Adrenal gland (tissue), 5 donors: ENCODE results near the gene PRR15.

Experiments
- POLR2A ChIP-seq, 2 donors: fragments of 450-650 bp; IDR thresholded peaks; one replicate each; pipeline ENCODE4 v1.6.1; 2017; ENCODE audit warnings: antibody characterized with exemption in 2 of 2, mild to moderate bottlenecking in 2 of 2, moderate library complexity in 1 of 2
- TF ChIP-seq, protein P1 (sequence below), 6 experiments: fragments of 450-650 bp in 4 of 6; fragments of 200-600 bp in 2 of 6; sonication (generic) in 1 of 6; IDR thresholded peaks; 1 replicate in 5 of 6; 2 replicates in 1 of 6; pipeline versions ENCODE4 v1.5.1 to v1.8.0; 2016 to 2021; ENCODE audit warnings: antibody characterized with exemption in 6 of 6, mild to moderate bottlenecking in 2 of 6, moderate library complexity in 1 of 6
- donor health status: DM: no; HTN: no; CAD: no.

DNA sequence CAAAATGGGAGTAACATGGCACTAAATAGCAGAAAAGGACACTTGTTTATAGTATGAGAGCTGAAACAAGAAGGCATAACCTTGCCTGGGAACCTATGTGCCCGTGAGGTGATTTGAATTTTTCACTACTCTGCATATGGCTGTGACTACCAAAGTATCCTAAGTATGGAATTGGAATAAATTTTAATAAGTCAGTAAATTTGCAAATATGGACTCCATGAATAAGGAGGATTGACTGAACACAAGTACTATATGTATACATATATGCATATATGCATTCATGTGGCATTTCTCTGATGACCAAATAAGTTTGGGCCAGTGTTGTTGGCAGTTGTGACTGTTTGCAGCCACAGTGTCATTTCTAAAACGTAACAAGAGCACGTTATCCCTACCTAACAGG, 34.5 kb downstream of the PRR15 start:
- TF ChIP-seq, protein P1, sequence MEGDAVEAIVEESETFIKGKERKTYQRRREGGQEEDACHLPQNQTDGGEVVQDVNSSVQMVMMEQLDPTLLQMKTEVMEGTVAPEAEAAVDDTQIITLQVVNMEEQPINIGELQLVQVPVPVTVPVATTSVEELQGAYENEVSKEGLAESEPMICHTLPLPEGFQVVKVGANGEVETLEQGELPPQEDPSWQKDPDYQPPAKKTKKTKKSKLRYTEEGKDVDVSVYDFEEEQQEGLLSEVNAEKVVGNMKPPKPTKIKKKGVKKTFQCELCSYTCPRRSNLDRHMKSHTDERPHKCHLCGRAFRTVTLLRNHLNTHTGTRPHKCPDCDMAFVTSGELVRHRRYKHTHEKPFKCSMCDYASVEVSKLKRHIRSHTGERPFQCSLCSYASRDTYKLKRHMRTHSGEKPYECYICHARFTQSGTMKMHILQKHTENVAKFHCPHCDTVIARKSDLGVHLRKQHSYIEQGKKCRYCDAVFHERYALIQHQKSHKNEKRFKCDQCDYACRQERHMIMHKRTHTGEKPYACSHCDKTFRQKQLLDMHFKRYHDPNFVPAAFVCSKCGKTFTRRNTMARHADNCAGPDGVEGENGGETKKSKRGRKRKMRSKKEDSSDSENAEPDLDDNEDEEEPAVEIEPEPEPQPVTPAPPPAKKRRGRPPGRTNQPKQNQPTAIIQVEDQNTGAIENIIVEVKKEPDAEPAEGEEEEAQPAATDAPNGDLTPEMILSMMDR (IDR thresholded peaks at IDR 0.05): no peak
- TF ChIP-seq POLR2A (IDR thresholded peaks at IDR 0.05): no peak
